Activated T-helper 1 cell treated with anti-CD3 and anti-CD28 coated beads, Interleukin-12 subunit alpha, Interleukin-12 subunit beta, Interleukin-2, Interleukin-4 antibody, amounts not matched to agents 30 ng/mL and 10 ng/mL and 1 ng/mL, durations not matched to agents 14 hours and 24 hours and 36 hours (primary cell): ENCODE results near the gene SLC8A2. TPM values are rescaled to one million over a fixed set of nuclear protein-coding genes. Genes with fewer than 3 reads are reported as not detected.

Experiments used
- DNase-seq: peaks from one replicate; pipeline ENCODE4 v3.0.0; 2021; ENCODE audit warnings: low spot score
- H3K27ac Mint-ChIP-seq: one replicate; pipeline ENCODE4 v1.8.0; 2021; ENCODE audit warnings: mild to moderate bottlenecking, mixed read lengths
- H3K27me3 Mint-ChIP-seq: one replicate; pipeline ENCODE4 v1.8.0; 2022; ENCODE audit warnings: mild to moderate bottlenecking, moderate library complexity, mixed read lengths; ENCODE audit not compliant: insufficient read depth
- H3K36me3 Mint-ChIP-seq: one replicate; pipeline ENCODE4 v1.8.0; 2021; ENCODE audit warnings: low read depth, mixed read lengths
- H3K4me1 Mint-ChIP-seq: one replicate; pipeline ENCODE4 v1.8.0; 2021; ENCODE audit warnings: low read depth, mixed read lengths
- H3K4me3 Mint-ChIP-seq: one replicate; pipeline ENCODE4 v1.8.0; 2021; ENCODE audit warnings: mild to moderate bottlenecking, moderate library complexity, mixed read lengths
- H3K9me3 Mint-ChIP-seq: one replicate; pipeline ENCODE4 v1.8.0; 2021; ENCODE audit warnings: mixed read lengths
- intact Hi-C: fragments of 100-400 bp; cut with micrococcal nuclease; formaldehyde crosslinking; loops from one replicate; pipeline ENCODE4 v1.15.1; 2024
- total RNA-seq: library from RNA; stranded (reverse); gene quantifications from 2 replicates; pipeline ENCODE4 v1.2.3, GENCODE V29; 2022

The SLC8A2 gene
- total RNA-seq, 1 donor from 2014 or later = not detected

DNA sequence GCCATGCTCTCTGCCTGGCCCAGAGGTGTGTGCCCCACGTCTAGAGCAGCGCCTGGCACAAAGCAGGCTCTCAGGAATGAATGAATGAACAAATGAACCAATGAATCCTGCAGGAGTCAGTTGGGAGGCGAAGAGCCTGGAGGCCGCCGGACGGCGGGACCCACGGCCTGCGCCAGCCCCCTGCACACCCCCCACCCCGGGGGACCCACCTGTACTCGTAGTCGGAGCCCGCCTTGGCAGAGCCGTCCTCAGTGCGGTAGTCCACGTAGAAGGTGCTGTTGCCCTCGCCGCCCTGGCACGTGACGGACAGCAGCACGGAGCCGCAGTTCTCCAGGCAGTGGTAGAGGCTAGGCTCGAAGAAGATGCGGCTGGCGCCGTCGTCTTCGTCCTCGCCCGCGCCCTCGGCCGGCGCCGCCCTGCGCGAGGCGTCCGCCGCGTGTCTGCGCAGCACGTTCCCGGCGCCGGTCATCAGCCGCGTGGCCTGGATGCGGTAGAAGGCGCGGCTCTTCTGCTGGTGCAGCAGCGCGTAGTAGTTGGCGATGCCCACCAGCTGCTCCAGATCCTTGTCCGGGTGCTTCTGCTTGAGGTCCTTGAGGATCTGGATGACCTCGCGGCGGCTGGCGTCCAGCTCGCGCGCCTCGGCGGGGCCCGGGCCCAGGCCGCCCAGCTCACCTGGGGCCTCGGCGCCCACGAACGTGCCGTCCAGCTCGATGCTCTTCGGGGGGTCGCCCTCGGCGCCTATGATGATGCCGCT is 14.8 kb downstream of the SLC8A2 start:
- DNase-seq = no peak
- Mint-ChIP-seq H3K36me3 (no peaks in the 10 kb centered on the region), H3K4me3 (no peak overlapping the region), H3K27ac (no peak overlapping the region), H3K9me3 (no peaks in the 10 kb centered on the region), H3K4me1 (no peaks in the 10 kb centered on the region), H3K27me3 (peaks cover 25% of the 10 kb centered on the region)
- intact Hi-C loops = no loop called here

DNA sequence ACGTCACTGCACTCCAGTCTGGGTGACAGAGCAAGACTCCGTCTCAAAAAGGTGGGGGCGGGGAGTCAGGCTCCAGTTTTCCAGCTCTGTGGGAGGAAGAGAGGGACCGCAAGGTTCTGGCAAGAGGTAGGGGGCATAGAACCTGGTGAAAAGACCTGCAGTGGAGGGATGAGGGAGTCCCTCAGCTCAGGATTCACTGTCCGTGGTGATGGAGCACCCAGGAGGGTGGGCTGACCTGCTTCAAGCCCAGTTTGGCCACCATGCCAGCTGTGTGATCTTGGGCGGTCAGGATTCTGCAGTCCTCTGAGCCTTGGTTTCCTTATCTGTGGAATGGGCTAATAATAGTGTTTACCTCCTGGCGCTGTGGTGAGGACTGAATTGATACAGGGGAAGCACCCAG is 21.2 kb downstream of the SLC8A2 start:
- intact Hi-C loops = no loop called here
- H3K4me1 Mint-ChIP-seq = peaks cover 18% of the 10 kb centered on the region
- H3K27me3 Mint-ChIP-seq = peaks cover 46% of the 10 kb centered on the region

DNA sequence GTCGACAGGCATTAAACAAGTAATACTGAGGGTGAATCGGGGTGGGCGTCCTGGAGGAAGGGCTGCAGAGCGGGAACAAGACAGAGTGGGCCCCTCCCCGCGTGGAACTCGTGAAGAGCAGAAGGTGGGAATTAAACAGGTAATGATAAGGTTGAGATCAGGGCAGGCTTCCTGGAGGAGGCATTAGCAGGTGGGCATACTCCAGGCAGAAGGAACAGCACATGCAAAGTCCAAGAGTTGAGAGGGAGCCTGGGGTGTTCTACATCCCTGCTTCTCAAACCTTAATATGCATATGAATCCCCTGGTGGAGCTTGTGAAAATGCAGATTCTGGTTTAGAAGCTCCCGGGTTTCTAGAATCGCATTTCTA is 23.3 kb downstream of the SLC8A2 start:
- no peaks in the 10 kb centered on the region for H3K9me3 Mint-ChIP-seq
- H3K27ac Mint-ChIP-seq = no peak overlapping the region
- no peak overlapping the region for H3K4me3 Mint-ChIP-seq
- intact Hi-C loops = no loop called here
- H3K4me1 Mint-ChIP-seq = peaks cover 39% of the 10 kb centered on the region
- H3K36me3 Mint-ChIP-seq = no peaks in the 10 kb centered on the region
- DNase-seq = no peak
- H3K27me3 Mint-ChIP-seq = peaks cover 54% of the 10 kb centered on the region

More for the DNA sequence above, 21.2 kb downstream of the SLC8A2 start:
- DNase-seq = no peak
- Mint-ChIP-seq H3K36me3 (no peaks in the 10 kb centered on the region), H3K4me3 (no peak overlapping the region), H3K9me3 (no peaks in the 10 kb centered on the region), H3K27ac (no peak overlapping the region)

DNA sequence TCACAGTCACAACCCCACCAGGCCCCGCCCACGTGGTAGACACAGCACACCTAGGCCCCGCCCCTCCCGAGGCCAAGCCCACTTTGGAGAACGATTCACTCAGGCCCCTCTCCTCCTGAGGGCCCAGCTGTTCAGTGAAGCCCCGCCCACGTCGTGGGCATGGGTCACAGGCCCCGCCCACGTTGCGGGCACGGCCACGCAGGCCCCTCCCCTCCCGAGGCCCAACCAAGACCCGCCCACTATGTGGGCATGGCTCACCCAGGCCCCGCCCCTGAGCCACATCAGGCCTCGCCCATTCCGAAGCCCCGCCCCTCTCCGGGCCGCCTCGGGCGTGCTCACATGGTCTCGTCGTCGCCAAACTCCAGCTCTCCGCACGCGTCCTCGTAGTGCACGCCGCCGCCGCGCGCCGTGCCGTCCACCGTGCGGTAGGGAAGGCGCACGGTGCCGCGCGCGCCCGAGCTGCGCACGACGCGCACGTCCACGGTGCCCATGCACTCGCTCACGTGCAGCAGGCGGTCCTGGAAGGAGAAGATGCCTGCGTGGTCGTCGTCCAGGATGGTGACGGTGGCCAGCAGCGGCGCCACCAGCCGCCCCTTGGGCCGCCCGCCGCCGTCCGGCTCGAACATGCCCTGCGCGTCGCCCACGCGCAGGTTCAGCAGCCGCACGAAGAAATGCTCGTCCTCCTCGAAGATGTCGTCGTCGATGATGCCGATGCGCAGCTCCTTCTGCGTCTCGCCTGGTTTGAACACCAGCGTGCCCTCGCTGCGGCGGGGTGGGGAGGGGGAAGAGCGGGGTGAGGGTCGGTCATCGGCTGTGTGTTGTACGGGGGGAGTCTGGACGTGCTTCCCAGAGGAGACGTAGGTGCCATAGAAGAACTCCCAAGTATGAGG is 24.0 kb downstream of the SLC8A2 start:
- H3K27ac Mint-ChIP-seq = peak overlapping the region; percentile 56
- H3K27me3 Mint-ChIP-seq = peaks cover 59% of the 10 kb centered on the region
- DNase-seq = peak; percentile 69
- peak overlapping the region; percentile 58 for H3K4me3 Mint-ChIP-seq
- H3K9me3 Mint-ChIP-seq = no peaks in the 10 kb centered on the region
- H3K36me3 Mint-ChIP-seq = no peaks in the 10 kb centered on the region
- peaks cover 44% of the 10 kb centered on the region for H3K4me1 Mint-ChIP-seq
- intact Hi-C loops = loop anchor here (1.0 to 2.0 kb wide), 2 partner anchors 19 to 37 kb away; partner anchors contain the start of gene KPTN

DNA sequence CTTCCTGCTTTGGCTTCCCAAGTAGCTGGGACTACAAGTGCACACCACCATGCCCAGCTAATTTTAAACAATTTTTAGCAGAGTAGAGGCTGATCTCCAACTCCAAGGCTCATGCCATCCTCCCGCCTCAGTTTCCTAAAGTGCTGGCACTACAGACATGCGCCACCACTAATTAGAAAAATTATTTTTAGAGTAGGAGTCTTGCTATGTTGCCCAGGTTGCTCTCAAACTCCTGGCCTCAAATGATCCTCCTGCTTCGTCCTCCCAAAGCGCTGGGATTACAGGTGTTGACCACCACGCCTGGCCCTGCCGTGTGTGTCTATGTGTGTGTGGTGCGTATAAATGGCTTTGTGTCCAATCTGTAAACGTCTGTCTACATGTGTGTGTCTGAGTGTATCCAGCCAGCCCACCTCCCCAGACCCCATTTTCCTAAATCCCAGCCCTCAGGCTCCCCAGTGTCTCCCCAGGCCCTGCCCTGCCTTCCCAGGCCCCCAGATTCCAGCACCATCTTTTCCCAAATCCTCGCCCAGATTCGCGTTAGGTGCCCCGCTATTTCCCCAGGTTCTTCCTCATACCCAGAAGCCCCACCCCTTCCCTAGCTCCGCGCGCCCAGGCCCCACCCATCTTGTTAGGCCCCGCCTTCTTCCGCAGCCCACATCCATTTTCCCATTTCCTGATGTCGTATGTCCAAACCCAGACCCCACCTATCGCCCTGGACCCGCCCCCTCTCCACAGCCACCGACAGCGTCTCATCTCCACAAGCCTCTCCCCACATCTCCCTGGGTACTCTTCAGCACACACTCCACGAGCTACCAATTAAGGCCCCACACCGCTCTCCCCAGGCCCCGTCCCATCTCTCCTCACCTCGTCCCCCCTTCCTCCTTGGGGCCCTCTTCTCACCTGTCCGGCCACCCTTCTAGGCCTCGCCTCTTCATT is 24.9 kb downstream of the SLC8A2 start:
- H3K27ac Mint-ChIP-seq = peak overlapping the region; percentile 56
- DNase-seq = peak; percentile 15
- intact Hi-C loops = loop anchor here (1.0 to 2.0 kb wide), 2 partner anchors 19 to 38 kb away; partner anchors contain the start of gene KPTN

DNA sequence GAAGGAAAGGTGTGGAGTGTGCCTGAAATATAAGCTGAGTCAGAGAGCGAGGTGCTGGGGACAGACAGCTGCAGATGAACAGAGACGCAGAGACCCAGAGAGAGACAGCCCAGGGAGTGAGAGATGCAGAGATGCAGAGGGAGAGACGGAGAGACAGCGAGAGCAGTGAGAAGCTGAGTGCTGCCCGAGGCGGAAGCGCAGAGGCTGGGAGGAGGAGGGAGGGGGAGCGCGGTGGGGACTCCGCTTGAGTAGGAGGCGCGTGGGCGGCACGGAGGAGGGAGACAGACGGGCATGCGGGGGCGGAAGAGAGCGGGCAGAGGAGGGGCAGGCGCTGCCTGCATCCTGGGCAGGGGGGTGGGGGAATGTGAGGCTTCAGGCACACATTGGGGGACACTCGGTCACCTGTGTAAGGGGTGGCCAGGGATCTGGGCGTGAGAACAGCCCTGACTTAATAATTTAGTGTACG is 25.7 kb downstream of the SLC8A2 start:
- peak overlapping the region; percentile 62 for H3K27ac Mint-ChIP-seq

More for the DNA sequence above, 24.9 kb downstream of the SLC8A2 start:
- H3K9me3 Mint-ChIP-seq = no peaks in the 10 kb centered on the region
- H3K27me3 Mint-ChIP-seq = peaks cover 62% of the 10 kb centered on the region
- peak overlapping the region; percentile 64 for H3K4me3 Mint-ChIP-seq
- peaks cover 44% of the 10 kb centered on the region for H3K4me1 Mint-ChIP-seq
- no peaks in the 10 kb centered on the region for H3K36me3 Mint-ChIP-seq

DNA sequence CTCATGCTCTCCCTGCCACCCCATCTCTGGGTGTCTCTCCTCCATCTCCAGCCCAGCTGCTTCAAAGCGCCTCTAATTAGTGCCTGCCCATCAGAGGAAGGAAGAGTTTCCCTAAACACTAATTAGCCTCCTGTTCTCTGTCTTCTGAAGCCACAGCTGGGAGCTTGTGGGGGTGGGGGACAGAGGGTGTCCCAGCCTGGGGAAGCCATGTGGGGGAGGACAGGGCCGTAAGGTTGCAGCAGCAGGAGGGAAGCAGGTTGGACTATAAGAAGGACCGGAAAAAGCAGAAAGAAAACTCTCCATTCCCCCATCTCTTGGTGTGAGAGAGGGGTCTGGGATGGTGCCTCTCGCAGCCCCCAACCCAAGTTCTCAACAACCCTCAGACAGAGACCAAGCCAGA is 26.2 kb downstream of the SLC8A2 start:
- peak overlapping the region; percentile 62 for H3K27ac Mint-ChIP-seq
- peaks cover 44% of the 10 kb centered on the region for H3K4me1 Mint-ChIP-seq
- DNase-seq = no peak
- intact Hi-C loops = no loop called here
- peaks cover 59% of the 10 kb centered on the region for H3K27me3 Mint-ChIP-seq
- H3K9me3 Mint-ChIP-seq = no peaks in the 10 kb centered on the region
- H3K36me3 Mint-ChIP-seq = no peaks in the 10 kb centered on the region
- H3K4me3 Mint-ChIP-seq = peak overlapping the region; percentile 64

More for the DNA sequence above, 25.7 kb downstream of the SLC8A2 start:
- intact Hi-C loops = loop anchor here (2.0 kb wide), 1 partner anchor 39 kb away; the partner anchor contains the start of gene KPTN
- DNase-seq = peak; percentile 62
- H3K4me3 Mint-ChIP-seq = peak overlapping the region; percentile 64
- H3K36me3 Mint-ChIP-seq = no peaks in the 10 kb centered on the region
- H3K9me3 Mint-ChIP-seq = no peaks in the 10 kb centered on the region
- peaks cover 44% of the 10 kb centered on the region for H3K4me1 Mint-ChIP-seq
- peaks cover 60% of the 10 kb centered on the region for H3K27me3 Mint-ChIP-seq

DNA sequence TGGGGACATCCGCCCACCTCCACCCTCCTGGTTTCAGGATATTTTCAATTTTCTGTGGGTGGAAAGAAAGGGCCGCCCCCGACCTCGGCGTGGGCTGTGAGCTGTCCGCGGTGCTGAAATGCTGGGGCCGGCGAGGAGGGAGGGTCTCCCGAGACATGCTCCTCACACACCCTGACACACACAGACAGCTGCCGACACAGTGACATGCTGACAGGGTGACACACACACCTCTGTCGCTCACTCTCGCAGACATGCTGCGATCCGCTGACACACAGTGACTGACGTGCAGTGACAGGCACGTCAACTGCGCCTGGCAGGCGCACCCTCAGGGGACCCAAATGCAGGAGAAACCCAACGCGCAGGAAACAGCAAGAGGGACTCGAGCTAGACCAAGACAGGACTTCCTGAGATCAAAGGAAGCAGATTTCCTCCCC is 27.3 kb downstream of the SLC8A2 start:
- Mint-ChIP-seq H3K9me3 (no peaks in the 10 kb centered on the region), H3K27ac (no peak overlapping the region), H3K27me3 (peaks cover 49% of the 10 kb centered on the region), H3K36me3 (no peaks in the 10 kb centered on the region), H3K4me3 (peak overlapping the region; percentile 3), H3K4me1 (peaks cover 44% of the 10 kb centered on the region)
- DNase-seq = peak; percentile 25
- intact Hi-C loops = no loop called here

DNA sequence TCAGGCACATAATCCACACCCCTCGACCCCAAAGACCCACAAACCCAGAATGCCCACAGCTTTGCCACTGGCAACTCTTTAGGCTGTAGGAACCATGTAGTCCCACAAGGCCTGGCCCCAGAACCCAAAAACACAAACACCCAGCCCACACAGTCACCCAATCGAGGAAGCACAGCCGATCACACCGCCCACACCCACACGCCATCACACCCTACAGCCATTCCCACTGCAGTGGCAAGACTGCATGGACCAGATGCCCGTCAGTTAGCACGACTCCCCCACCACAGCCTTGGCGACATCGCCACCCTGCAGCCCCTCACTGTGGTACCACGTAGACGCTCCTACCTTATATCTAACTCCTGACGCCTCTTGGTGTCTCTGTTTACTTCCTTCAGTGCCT is 28.4 kb downstream of the SLC8A2 start:
- peaks cover 45% of the 10 kb centered on the region for H3K27me3 Mint-ChIP-seq
- no peaks in the 10 kb centered on the region for H3K36me3 Mint-ChIP-seq
- intact Hi-C loops = no loop called here
- no peaks in the 10 kb centered on the region for H3K9me3 Mint-ChIP-seq
- H3K27ac Mint-ChIP-seq = no peak overlapping the region
- peaks cover 44% of the 10 kb centered on the region for H3K4me1 Mint-ChIP-seq
- no peak overlapping the region for H3K4me3 Mint-ChIP-seq
- DNase-seq = no peak

DNA sequence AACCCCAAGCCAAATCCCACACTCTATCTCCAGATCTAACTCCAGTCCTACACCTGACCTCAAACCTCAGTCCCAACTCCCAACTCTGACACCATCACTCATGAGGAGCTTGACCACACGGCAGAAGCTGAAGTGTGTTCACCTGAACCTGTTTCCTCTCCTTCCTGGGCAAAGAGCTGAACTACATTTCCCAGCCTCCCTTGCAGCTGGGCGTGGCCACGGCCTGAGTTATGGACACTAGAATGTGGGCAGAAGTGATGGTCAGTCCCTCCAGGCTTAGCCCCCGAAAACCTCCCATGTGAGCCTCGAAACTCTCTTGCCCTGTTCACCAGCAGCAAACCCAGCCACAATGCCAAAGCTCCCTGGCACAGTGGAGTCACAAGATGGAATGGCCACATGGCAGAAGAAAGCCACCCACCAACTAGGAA is 32.9 kb downstream of the SLC8A2 start:
- Mint-ChIP-seq H3K4me3 (no peak overlapping the region), H3K27me3 (peaks cover 25% of the 10 kb centered on the region), H3K9me3 (no peaks in the 10 kb centered on the region), H3K27ac (no peak overlapping the region), H3K4me1 (peaks cover 29% of the 10 kb centered on the region), H3K36me3 (no peaks in the 10 kb centered on the region)
- no peak for DNase-seq
- intact Hi-C loops = loop anchor here (5.0 kb wide), 1 partner anchor 168 kb away; the partner anchor contains the start of gene BICRA

DNA sequence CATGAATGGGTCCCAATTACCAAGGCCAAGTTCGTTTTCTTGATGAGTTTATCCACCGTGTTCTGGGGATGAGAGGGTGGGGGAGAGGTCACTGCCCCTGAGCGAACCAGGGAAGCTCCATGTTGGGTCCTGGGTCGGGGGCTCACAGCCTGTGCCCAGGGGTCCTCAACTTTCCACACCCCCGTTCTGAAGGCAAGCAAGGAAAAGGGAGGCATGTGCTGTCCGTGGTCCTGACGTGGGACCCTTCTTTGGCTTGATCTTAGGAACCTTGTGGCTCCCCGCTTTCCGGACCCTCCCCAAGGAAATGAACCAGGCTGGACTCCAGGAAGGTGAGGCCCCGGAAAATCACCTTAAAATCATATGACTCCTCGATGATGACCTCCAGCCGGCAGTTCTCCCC is 34.2 kb downstream of the SLC8A2 start:
- intact Hi-C loops = loop anchor here (5.0 kb wide), 1 partner anchor 170 kb away; the partner anchor contains the start of gene BICRA
- H3K4me1 Mint-ChIP-seq = peaks cover 26% of the 10 kb centered on the region
- H3K4me3 Mint-ChIP-seq = no peak overlapping the region
- no peaks in the 10 kb centered on the region for H3K36me3 Mint-ChIP-seq
- H3K9me3 Mint-ChIP-seq = no peaks in the 10 kb centered on the region
- peaks cover 15% of the 10 kb centered on the region for H3K27me3 Mint-ChIP-seq
- H3K27ac Mint-ChIP-seq = no peak overlapping the region
- DNase-seq = no peak
